Jurkat, Clone E6-1 (cell line): ENCODE data around the gene FZR1.
"Not testable (repeated sequence)": the region's sequence is repeated elsewhere in the genome, so short reads cannot be mapped to it uniquely, and the experiment has no call there.

Experiments
- DNase-seq: peaks from one replicate; pipeline ENCODE4 v3.0.0-alpha.2; 2011; ENCODE audit warnings: low read depth, low spot score
- H3K4me3 ChIP-seq: 2 replicates; pipeline ENCODE4 v1.5.1; 2011; ENCODE audit warnings: mild to moderate bottlenecking, low read length, control low read depth, moderate library complexity

Gene FZR1

DNA sequence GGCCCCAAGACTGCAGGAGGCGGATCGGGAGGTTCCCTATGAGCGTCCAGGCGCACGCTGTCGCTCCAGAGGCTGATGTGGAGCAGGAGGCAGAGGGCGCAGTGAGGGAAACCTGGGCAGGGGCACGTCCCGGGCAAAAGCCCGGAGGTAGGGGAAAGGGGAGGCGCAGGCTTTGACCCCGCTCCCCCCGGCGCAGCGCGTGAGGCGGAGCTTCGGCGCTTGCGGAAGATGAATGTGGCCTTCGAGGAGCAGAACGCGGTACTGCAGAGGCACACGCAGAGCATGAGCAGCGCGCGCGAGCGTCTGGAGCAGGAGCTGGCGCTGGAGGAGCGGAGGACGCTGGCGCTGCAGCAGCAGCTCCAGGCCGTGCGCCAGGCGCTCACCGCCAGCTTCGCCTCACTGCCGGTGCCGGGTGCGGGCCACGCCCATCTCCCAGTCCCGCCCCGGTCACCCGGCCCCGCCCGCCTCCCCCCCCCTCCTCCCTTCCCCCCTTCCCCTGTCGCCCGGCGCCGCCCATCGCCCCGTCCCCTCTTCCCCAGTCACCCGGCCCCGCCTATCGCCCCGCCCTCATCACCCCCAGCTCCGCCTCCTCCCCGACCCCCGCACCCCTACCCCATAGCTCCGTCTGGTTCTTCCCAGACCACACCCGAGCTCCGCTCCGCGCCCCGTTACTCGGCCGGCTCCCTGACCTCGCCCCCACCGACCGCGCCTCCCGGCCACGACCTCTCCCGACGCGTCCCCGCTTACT is 70.8 kb downstream of the FZR1 start:
- no peak for DNase-seq
- H3K4me3 ChIP-seq, result no peak overlapping the region

- no peak for DNase-seq
- no peak overlapping the region for H3K4me3 ChIP-seq
Measured at GRCh38 chr19:3577723-3578344, 71.7 kb downstream of the FZR1 start.

DNA sequence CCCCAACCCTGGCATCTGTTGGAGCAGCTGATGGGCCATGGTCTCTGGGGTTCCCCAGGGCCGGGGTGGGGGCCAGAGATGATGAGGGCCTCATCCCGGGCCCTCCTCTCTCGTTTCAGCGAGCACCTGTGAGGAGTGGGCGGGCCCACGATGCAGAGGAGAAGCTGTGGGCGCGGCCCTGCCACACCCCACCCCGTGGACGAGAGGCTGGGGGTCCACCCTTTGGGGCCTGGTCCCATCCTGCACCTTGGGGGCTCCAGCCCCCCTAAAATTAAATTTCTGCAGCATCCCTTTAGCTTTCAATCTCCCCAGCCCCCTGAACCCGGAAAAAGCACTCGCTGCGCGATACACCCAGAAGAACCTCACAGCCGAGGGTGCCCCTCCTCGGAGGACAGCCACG is 72.3 kb downstream of the FZR1 start:
- H3K4me3 ChIP-seq, result no peak overlapping the region
- no peak for DNase-seq

GRCh38 chr19:3580156-3580934 is 74.2 kb downstream of the FZR1 start:
- no peak for DNase-seq
- no peak overlapping the region for H3K4me3 ChIP-seq

- not testable (repeated sequence) for DNase-seq
Measured at GRCh38 chr19:3581792-3582191, 75.7 kb downstream of the FZR1 start.

DNA sequence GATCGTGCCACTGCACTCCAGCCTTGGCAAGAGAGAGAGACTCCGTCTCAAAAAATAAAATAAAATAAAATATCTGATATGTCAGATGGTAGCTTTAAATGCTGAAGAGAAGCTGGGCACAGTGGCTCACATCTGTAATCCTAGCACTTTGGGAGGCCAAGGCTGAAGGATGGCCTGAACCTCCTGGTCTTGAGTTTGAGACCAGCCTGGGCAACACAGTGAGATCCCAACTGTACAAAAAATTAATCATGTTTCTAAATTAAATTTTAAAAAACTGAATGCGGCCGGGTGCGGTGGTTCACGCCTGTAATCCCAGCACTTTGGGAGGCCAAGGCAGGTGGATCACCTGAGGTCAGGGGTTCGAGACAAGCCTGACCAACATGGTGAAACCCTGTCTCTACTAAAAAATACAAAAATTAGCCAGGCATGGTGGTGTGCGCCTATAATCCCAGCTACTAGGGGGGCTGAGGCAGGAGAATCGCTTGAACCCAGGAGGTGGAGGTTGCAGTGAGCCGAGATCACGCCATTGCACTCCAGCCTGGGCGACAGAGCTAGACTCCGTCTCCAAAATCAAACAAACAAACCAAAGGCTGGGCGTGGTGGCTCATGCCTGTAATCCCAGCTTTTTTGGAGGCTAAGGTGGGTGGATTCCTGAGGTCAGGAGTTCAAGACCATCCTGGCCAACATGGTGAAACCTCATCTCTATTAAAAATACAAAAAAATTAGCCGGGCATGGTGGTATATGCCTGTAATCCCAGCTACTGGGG is 78.1 kb downstream of the FZR1 start:
- not testable (repeated sequence) for H3K4me3 ChIP-seq, DNase-seq

More at GRCh38 chr19:3581792-3582191, 75.7 kb downstream of the FZR1 start:
- not testable (repeated sequence) for H3K4me3 ChIP-seq

DNA sequence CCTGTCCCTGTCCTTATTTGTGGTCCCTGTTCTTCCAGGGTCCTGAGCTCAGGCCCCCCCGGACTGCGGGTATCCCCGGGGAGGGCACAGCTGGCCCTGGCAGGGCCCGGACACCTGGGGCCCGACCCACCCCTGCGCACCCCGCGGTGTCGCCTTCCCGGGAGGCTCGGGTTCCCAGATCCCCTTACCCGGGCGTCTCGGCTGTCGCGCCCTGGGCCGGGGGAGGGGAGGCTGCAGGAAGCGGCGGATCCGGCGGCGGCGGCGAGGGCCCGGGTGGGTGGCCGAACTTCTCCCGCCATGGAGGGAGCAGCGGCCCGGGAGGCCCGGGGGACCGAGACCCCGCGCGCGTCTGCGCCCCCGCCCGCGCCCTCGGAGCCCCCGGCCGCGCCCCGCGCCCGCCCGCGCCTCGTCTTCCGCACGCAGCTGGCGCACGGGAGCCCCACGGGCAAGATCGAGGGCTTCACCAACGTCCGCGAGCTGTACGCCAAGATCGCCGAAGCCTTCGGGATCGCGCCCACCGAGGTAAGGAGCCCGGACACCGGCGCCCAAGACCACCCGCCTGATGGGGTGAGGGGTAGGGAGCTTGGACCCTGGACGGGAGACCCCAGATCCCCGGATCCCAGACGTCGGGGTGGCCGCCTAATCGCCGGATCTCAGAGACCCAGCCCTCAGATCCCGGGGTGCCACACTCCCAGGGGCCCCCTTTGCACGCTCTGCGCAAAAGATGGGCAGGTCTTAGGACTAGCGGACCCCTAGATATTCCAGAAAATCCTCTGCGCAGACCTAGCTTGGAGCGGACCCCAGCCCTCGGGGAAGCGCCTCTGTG is 79.4 kb downstream of the FZR1 start, which contains the start of gene GIPC3:
Gene GIPC3, plus strand, starts transcription at position 178 of the 826 bp plus-strand sequence. Its CDS starts 120 bp downstream, at position 298.
- no peak for DNase-seq
- H3K4me3 ChIP-seq, result peak within 1 kb of the TSS; percentile 32

- peak overlapping the region; percentile 32 for H3K4me3 ChIP-seq
- no peak for DNase-seq
Measured at GRCh38 chr19:3586127-3586626, 80.1 kb downstream of the FZR1 start.

GRCh38 chr19:3586707-3587346 is 80.7 kb downstream of the FZR1 start:
- no peak for DNase-seq
- no peak overlapping the region for H3K4me3 ChIP-seq
